ENCODE measurements around the gene FAM219A.

The FAM219A gene

GRCh38 chr9:34377404-34377746 lies 81.0 kb downstream of the FAM219A start:
- H3K4me3 ChIP-seq (ENCODE audit: control insufficient read depth, low read depth, low read length), result peak overlapping the region; percentile 70
- no peak for TF ChIP-seq CTCF (conservative IDR thresholded peaks at IDR 0.05; ENCODE audit: control insufficient read depth, insufficient read depth, low read depth, low read length)
- no peak for DNase-seq (ENCODE audit: low read depth)

- DNase-seq (ENCODE audit: low read depth), result peak; percentile 84
- no peak for TF ChIP-seq CTCF (conservative IDR thresholded peaks at IDR 0.05; ENCODE audit: control insufficient read depth, insufficient read depth, low read depth, low read length)
Measured at GRCh38 chr9:34376596-34377403, 81.6 kb downstream of the FAM219A start, which contains the start of gene MYORG. Gene MYORG, minus strand, starts transcription at chr9:34376898. Its CDS starts 3,955 bp downstream, at chr9:34372943.

DNA sequence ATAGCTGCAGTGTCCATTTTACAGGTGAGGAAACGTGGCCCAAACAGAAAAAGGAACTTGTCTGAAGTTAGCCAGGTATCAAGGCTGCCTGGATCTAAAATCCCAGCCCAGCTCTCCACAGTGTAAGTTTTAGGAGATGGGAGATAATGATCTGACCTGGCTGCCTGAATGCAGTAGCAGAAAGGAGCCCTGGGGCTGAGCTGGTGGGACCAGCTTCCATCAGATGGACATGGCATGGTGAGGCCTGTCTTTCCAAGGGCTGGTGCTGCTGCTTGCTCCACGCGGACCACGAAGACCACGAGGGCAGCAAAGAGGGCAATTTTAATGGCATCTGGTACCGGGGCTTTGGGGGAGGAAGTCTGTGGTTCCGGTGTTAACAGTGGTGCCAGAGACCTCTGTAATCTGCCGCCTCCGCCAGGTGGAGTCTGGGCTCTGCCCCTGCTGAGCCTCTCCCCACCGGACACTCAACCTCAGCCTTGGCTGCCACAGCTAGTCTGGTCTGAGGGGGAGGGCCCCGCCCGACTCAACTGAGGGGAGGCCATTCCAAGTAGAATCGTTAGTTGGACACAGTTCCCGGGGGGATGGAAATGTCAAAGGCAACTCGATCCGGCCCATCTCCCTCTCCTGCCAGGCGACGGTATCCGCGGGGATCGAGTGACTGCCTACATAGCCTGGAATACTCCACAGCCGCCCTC lies 82.3 kb downstream of the FAM219A start:
- DNase-seq (ENCODE audit: low read depth), result peak; percentile 15
- H3K4me3 ChIP-seq (ENCODE audit: control insufficient read depth, low read depth, low read length), result peak overlapping the region; percentile 70
- TF ChIP-seq CTCF (conservative IDR thresholded peaks at IDR 0.05; ENCODE audit: control insufficient read depth, insufficient read depth, low read depth, low read length), result no peak

More at GRCh38 chr9:34376596-34377403, 81.6 kb downstream of the FAM219A start, which contains the start of gene MYORG:
- peak within 1 kb of the TSS; percentile 70 for H3K4me3 ChIP-seq (ENCODE audit: control insufficient read depth, low read depth, low read length)

- H3K4me3 ChIP-seq (ENCODE audit: control insufficient read depth, low read depth, low read length), result no peak overlapping the region
- TF ChIP-seq CTCF (conservative IDR thresholded peaks at IDR 0.05; ENCODE audit: control insufficient read depth, insufficient read depth, low read depth, low read length), result no peak
- DNase-seq (ENCODE audit: low read depth), result no peak
Measured at GRCh38 chr9:34374905-34375552, 83.3 kb downstream of the FAM219A start.

- no peak for TF ChIP-seq CTCF (conservative IDR thresholded peaks at IDR 0.05; ENCODE audit: control insufficient read depth, insufficient read depth, low read depth, low read length)
- H3K4me3 ChIP-seq (ENCODE audit: control insufficient read depth, low read depth, low read length), result no peak overlapping the region
- DNase-seq (ENCODE audit: low read depth), result no peak
Measured at GRCh38 chr9:34374339-34374738, 84.0 kb downstream of the FAM219A start.

GRCh38 chr9:34373749-34374148 lies 84.6 kb downstream of the FAM219A start:
- TF ChIP-seq CTCF (conservative IDR thresholded peaks at IDR 0.05; ENCODE audit: control insufficient read depth, insufficient read depth, low read depth, low read length), result no peak
- no peak for DNase-seq (ENCODE audit: low read depth)
- H3K4me3 ChIP-seq (ENCODE audit: control insufficient read depth, low read depth, low read length), result no peak overlapping the region

Measured in fibroblast of mammary gland (primary cell).